SH-SY5Y (cell line): ENCODE measurements around the gene FUT3.

Source experiments
- GATA2 ChIP-seq: IDR thresholded peaks from 2 replicates; pipeline ENCODE4 v1.6.1; 2011; ENCODE audit warnings: mild to moderate bottlenecking, low read depth, low read length
- GATA3 ChIP-seq: IDR thresholded peaks from 2 replicates; pipeline ENCODE4 v1.6.1; 2011; ENCODE audit warnings: low read depth, mild to moderate bottlenecking, low read length, moderate library complexity

FUT3 gene

GRCh38 chr19:5851302-5851701 is at the start of gene FUT3:
TSS of gene FUT3 (minus strand) at chr19:5851449.
- TF ChIP-seq GATA2 (no peak), GATA3 (no peak)

- TF ChIP-seq GATA3 (no peak), GATA2 (no peak)
These were observed 49.7 kb upstream of the FUT3 start for GRCh38 chr19:5900976-5901375.

- TF ChIP-seq GATA3 (no peak), GATA2 (no peak)
These were observed 48.7 kb upstream of the FUT3 start for GRCh38 chr19:5899728-5900526.

GRCh38 chr19:5897189-5897969 is 46.1 kb upstream of the FUT3 start:
- no peak for TF ChIP-seq GATA3
- no peak for TF ChIP-seq GATA2

- TF ChIP-seq GATA2 (no peak), GATA3 (no peak)
These were observed 45.3 kb upstream of the FUT3 start for GRCh38 chr19:5896365-5897076.

GRCh38 chr19:5895890-5896289 is 44.6 kb upstream of the FUT3 start:
- TF ChIP-seq GATA3 = no peak
- TF ChIP-seq GATA2 = no peak

GRCh38 chr19:5895409-5895808 is 44.2 kb upstream of the FUT3 start:
- TF ChIP-seq GATA2 (no peak), GATA3 (no peak)

- TF ChIP-seq GATA2 (no peak), GATA3 (no peak)
These were observed 43.6 kb upstream of the FUT3 start for GRCh38 chr19:5894704-5895349.

GRCh38 chr19:5893907-5894703 is 42.9 kb upstream of the FUT3 start:
- TF ChIP-seq GATA2 (peak; percentile 98), GATA3 (no peak)

GRCh38 chr19:5893296-5893903 is 42.2 kb upstream of the FUT3 start:
- TF ChIP-seq GATA3 (no peak), GATA2 (no peak)

GRCh38 chr19:5892772-5893275 is 41.6 kb upstream of the FUT3 start:
- TF ChIP-seq GATA3 (no peak), GATA2 (no peak)

GRCh38 chr19:5891938-5892771 is 40.9 kb upstream of the FUT3 start:
- no peak for TF ChIP-seq GATA2
- TF ChIP-seq GATA3 = no peak
